Retinal pigment epithelial cell (primary cell): ENCODE results near the gene SKAP1.
A peak's percentile ranks its signal among the peaks of the same experiment; 100 is the strongest.

Experiments used
- DNase-seq: peaks from one replicate; pipeline ENCODE4 v3.0.0-alpha.2; 2010; ENCODE audit warnings: low read depth
- H3K4me3 ChIP-seq: 2 replicates; pipeline ENCODE4 v1.5.1; 2011; ENCODE audit warnings: mild to moderate bottlenecking, low read length, control low read depth, moderate library complexity
- TF ChIP-seq, protein P1 (sequence below): conservative IDR thresholded peaks from 2 replicates; pipeline ENCODE4 v1.5.1; 2011; ENCODE audit warnings: low read depth, low read length, control low read depth, inconsistent platforms

The SKAP1 gene

DNA sequence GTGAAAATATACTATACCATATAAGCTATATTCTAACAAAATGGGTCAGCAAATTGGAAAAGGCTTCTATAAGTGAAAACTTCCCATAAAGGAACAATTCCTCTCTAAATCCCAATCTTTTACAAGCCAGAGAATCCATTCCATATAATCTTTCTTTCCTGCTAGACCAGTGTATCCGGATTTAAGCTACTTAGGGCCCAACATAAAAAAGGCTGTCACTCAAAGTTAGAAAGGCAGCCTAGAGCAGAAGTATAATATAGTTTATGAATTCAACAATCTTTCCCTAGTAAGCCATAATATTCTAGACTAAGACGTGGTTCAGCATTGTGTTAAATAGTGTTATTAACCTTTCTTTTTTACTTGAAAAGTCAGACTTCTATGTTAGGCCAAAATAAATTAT is 93.0 kb downstream of the SKAP1 start:
- H3K4me3 ChIP-seq, result no peak overlapping the region
- TF ChIP-seq, protein P1, sequence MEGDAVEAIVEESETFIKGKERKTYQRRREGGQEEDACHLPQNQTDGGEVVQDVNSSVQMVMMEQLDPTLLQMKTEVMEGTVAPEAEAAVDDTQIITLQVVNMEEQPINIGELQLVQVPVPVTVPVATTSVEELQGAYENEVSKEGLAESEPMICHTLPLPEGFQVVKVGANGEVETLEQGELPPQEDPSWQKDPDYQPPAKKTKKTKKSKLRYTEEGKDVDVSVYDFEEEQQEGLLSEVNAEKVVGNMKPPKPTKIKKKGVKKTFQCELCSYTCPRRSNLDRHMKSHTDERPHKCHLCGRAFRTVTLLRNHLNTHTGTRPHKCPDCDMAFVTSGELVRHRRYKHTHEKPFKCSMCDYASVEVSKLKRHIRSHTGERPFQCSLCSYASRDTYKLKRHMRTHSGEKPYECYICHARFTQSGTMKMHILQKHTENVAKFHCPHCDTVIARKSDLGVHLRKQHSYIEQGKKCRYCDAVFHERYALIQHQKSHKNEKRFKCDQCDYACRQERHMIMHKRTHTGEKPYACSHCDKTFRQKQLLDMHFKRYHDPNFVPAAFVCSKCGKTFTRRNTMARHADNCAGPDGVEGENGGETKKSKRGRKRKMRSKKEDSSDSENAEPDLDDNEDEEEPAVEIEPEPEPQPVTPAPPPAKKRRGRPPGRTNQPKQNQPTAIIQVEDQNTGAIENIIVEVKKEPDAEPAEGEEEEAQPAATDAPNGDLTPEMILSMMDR, result no peak
- DNase-seq, result no peak

- no peak overlapping the region for H3K4me3 ChIP-seq
- TF ChIP-seq, protein P1, result peak; percentile 65
- DNase-seq, result no peak
These were observed 94.0 kb downstream of the SKAP1 start for GRCh38 chr17:48335858-48336500.

DNA sequence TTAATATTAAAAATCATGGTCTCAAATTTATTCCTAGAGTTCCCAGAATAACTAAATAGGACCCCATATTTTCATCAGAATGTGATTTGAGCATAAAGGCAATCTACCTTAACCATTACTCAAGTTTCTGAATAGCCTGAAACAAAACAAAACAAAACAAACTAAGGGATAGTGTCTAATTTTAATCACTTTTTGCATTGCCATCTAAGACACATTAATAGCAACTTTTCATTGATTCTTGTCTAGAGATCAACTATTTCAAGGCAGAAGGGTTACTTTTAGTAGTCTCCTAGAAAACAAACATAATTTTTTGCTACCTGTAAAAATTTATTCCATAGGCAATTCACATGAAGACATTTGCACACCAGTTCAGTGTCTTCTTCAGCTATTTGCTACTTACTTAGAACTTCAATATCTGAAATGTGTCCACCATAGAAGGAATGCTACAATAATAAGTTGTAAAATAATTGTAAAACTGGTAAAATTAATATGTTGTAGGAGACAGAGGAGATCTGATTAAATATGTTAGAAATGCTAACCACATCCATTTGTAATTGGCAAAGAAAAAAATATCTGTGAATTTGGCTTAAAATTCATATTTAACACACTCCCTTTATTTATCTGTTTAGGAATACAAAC is 94.7 kb downstream of the SKAP1 start:
- no peak overlapping the region for H3K4me3 ChIP-seq
- TF ChIP-seq, protein P1, result no peak
- no peak for DNase-seq

- TF ChIP-seq, protein P1, result no peak
- no peak for DNase-seq
- no peak overlapping the region for H3K4me3 ChIP-seq
These were observed 96.9 kb downstream of the SKAP1 start for GRCh38 chr17:48333034-48333530.

DNA sequence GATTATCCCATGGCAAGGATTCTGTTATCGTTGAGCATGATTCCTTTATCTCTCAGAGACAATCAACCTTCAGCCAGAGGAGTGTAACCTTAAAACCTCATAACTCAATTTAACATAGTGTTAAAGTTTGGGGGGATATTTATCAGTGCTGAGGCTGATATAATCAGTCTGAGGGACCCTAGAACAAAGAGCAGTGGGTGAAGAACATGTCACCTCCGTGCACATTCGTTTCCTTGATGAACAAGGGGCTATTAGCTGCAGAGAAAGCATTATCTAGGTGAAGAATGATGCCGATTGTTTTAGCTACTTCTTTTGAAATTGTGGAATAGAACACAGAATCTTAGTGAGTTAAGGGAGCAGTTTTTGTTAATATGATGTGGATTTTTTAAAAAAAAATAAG is 99.1 kb downstream of the SKAP1 start:
- no peak for DNase-seq
- H3K4me3 ChIP-seq, result no peak overlapping the region
- TF ChIP-seq, protein P1, result no peak

DNA sequence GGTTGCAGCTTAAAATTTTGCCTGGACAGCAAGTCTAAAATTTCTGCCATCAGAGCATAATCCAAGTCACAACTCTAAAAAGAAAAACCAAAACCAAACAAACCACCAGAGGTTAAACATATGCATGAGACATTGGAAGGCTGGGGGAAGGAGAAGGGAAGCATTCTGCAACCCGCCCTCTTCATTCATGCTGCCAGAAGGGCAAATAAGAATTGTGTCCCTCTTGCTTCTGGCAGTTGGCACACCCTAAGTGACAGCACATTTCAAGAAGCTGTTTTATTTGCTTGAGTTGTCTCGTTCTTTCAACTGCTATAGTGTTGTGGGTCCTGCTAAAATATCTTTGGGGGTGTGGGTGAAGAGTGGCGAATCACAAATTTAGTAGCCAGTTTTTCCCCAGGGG is 99.6 kb downstream of the SKAP1 start:
- TF ChIP-seq, protein P1, result no peak
- no peak overlapping the region for H3K4me3 ChIP-seq
- DNase-seq, result no peak

DNA sequence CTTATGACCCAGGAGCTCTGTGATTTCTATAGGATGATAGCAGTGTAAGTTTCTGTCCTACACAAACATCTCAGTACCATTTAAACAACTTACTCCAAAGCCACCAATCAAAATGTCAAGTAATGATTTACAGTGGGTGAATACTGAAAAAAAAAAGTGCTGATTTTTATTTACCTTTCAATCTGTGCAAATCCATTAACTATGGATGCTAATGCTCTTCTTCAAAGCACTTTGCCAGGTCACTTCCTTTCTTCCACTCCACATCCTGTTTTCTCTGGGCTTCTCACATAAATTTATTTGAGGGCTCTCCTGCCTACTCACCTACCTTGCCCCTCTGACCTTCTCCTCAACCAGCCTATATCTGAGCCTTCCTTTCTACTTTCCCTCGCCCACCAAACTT is 101.6 kb downstream of the SKAP1 start:
- TF ChIP-seq, protein P1, result no peak
- DNase-seq, result no peak
- no peak overlapping the region for H3K4me3 ChIP-seq
